Superior temporal gyrus (tissue), 1 donor: ENCODE data around the gene NXPE4.
"Not testable (repeated sequence)": the region's sequence is repeated elsewhere in the genome, so short reads cannot be mapped to it uniquely, and the experiment has no call there.

ENCODE experiments used
- DNase-seq: peaks from one replicate; pipeline ENCODE4 v3.0.0-alpha.2; 2016; ENCODE audit errors: extremely low spot score

NXPE4 gene

DNA sequence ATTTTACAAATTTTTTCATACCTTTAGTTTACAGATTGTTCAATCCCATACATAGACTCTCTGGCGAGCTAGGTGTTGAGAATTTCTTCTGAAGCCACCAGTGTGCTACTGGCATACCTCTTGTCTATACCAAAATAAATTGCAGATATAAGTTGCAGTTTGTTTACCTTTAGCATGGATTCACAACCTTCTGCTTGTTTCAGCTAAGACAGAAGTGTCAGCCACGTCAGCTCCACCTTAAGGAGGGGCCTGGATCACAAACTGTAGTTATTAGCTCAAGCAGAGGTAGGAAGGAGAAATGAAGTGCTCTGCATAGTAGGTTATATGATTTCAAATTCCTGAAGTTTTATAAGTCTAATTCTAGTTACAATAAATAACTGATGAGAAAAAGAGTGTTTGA is at the start of gene NXPE4:
NXPE4 (minus strand) TSS at position 216 of the 400 bp plus-strand sequence. CDS start 1,027 bp downstream, outside the sequence.
- no peak for DNase-seq

DNA sequence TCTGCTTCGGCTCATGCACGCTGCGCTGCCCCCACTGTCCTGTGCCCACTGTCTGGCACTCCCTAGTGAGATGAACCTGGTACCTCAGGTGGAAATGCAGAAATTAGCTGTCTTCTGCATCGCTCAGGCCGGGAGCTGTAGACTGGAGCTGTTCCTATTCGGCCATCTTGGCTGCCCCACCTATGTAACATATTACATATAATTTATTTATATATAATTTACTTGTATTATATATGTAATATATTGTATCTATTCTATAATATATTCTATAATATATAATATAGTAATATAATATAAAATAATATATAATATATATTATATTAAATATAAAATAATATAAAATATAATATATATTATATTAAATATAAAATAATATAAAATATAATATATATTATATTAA is 43.9 kb upstream of the NXPE4 start:
- DNase-seq = not testable (repeated sequence)

DNA sequence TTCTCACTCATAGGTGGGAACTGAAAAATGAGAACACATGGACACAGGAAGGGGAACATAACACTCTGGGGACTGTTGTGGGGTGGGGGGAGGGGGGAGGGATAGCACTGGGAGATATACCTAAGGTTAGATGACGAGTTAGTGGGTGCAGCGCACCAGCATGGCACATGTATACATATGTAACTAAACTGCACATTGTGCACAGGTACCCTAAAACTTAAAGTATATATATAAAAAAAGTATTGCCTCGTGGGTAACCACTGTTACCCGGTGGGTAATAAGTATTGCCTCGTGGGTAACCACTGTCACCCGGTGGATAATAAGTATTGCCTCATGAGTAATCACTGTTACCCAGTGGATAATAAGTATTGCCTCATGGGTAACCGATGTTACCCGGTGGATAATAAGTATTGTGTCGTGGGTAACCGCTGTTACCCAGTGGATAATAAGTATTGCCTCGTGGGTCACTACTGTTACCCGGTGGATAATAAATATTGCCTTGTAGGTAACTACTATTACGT is 35.9 kb upstream of the NXPE4 start:
- not testable (repeated sequence) for DNase-seq

DNA sequence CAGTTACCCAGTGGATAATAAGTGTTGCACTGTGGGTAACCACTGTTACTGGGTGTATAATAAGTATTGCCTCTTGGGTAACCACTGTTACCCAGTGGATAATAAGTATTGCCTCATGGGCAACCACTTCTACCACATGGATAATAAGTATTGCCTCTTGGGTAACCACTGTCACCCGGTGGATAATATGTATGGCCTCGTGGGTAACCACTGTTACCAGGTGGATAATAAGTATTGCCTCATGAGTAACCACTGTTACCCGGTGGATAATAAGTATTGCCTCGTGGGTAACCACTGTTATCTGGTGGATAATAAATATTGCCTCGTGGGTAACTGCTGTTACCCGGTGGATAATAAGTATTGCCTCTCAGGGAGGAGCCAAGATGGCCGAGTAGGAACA is 29.7 kb upstream of the NXPE4 start:
- no peak for DNase-seq

DNA sequence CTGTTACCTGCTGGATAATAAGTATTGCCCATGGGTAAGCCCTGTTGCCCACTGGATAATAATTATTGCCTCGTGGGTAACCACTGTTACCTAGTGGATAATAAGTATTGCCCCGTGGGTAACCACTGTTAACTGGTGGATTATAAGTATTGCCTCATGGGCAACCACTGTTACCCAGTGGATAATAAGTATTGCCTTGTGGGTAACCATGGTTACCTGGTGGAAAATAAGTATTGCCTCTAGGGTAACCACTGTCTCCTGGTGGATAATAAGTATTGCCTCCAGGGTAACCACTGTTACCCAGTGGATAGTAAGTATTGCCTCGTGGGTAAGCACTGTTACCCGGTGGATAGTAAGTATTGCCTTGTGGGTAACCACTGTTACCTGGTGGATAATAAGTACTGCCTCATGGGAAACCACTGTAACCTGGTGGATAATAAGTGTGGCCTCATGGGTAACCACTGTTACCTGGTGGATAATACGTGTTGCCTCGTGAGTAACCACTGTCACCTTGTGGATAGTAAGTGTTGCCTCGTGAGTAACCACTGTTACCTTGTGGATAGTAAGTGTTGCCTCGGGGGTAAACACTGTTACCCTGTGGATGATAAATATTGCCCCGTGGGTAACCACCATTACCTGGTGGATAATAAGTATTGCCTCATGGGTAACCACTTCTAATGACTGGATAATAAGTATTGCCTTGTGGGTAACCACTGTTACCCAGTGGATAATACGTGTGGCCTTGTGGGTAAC is 29.0 kb upstream of the NXPE4 start:
- no peak for DNase-seq

DNA sequence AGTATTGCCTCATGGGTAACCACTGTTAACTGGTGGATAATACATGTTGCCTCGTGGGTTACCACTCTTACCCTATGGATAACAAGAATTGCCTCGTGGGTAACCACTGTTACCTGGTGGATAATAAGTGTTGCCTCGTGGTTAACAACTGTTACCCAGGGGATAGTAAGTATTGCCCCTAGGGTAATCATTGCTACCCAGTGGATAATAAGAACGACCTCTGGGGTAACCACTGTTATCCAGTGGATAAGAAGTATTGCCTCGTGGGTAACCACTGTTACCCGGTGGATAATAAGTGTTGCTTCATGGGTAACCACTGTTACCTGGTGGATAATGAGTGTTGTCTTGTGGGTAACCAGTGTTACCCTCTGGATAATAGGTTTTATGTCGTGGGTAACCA is 28.1 kb upstream of the NXPE4 start:
- no peak for DNase-seq

DNA sequence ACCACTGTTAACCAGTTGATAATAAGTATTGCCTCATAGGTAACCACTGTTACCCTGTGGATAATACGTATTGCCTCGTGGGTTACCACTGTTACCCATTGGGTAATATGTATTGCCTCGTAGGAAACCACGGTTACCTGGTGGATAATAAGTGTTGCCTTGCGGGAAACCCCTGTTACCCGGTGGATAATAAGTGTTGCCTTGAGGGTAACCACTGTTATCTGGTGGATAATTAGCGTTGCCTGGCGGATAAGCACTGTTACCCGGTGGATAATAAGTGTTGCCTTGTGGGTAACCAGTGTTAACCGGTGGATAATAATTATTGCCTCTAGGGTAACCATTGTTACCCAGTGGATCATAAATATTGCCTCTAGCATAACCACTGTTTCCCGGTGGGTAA is 27.3 kb upstream of the NXPE4 start:
- DNase-seq = no peak

DNA sequence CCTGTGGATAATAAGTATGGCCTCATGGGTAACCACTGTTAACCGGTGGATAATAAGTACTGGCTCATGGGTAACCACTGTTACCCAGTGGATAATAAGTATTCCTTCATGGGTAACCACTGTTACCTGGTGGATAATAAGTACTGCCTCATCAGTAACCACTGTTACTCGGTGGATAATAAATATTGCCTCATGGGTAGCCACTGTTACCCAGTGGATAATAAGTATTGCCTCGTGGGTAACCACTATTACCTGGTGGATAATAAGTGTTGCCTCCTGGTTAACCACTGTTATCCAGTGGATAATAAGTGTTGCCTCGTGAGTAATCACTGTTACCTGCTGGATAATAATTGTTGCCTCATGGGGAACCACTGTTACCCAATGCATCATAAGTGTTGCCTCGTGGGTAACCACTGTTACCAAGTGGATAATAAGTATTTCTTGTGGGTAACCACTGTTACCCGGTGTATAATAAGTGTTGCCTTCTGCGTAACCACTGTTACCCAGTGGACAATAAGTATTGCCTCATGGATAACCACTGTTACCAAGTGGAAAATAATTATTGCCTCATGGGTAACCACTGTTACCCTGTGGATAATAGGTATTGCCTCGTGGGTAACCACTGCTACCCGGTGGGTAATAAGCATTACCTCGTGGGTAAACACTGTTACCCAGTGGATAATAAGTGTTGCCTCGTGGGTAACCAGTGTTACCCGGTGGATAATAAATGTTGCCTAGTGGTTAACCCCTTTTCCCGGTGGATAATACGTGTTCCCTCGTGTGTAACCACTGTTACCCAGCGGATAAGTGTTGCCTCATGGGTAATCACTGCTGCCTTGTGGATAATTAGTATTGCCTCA is 26.6 kb upstream of the NXPE4 start:
- no peak for DNase-seq

DNA sequence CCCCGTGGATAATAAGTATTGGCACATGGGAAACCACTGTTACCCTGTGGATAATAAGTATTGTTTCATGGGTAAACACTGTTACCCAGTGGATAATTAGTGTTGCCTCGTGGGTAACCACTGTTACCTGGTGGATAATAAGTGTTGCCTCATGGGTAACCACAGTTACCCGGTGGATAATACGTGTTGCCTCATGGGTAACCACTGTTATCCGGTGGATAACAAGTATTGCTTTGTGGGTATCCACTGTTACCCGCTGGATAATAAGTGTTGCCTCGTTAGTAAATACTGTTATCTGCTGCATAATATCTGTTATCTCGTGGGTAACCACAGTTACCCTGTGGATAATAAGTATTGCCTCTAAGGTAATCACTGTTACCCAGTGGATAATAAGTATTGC is 25.5 kb upstream of the NXPE4 start:
- DNase-seq = no peak

DNA sequence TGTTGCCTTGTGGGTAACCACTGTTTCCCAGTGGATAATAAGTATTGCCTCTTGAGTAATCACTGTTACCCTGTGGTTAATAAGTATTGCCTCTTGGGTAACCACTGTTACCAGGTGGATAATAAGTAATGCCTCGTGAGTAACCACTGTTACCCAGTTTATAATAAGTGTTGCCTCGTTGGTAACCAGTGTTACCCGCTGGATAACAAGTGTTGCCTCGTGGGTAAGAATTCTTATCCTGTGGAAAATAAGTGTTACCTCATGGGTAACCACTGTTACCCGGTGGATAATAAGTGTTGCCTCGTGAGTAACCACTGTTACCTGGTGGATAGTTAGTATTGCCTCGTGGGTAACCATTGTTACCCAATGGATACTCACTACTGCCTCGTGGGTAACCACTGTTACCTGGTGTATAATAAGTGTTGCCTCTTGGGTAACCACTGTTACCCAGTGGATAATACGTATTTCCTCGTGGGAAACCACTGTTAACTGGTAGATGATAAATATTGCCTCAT is 24.1 kb upstream of the NXPE4 start:
- DNase-seq = no peak

DNA sequence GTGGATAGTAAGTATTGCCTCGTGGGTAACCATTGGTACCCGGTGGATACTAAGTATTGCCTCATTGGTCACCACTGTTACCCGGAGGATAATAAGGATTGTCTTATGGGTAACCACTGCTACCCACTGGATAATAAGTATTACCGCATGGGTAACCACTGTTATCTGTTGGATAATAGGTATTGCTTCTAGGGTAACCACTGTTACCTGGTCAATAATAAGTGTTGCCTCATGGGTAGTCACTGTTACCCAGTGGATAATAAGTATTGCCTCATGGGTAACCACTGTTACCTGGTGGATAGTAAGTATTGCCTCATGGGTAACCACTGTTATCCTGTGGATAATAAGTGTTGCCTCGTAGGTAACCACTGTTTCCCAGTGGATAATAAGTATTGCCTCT is 22.6 kb upstream of the NXPE4 start:
- DNase-seq = no peak

GRCh38 chr11:114617157-114618124 is 21.9 kb upstream of the NXPE4 start:
- no peak for DNase-seq

- no peak for DNase-seq
Measured at GRCh38 chr11:114616516-114616915, 20.9 kb upstream of the NXPE4 start.

- no peak for DNase-seq
Measured at GRCh38 chr11:114615448-114616361, 20.1 kb upstream of the NXPE4 start.

- no peak for DNase-seq
Measured at GRCh38 chr11:114614127-114614720, 18.6 kb upstream of the NXPE4 start.

GRCh38 chr11:114613094-114613493 is 17.5 kb upstream of the NXPE4 start:
- not testable (repeated sequence) for DNase-seq

GRCh38 chr11:114612686-114613085 is 17.1 kb upstream of the NXPE4 start:
- DNase-seq = no peak

DNA sequence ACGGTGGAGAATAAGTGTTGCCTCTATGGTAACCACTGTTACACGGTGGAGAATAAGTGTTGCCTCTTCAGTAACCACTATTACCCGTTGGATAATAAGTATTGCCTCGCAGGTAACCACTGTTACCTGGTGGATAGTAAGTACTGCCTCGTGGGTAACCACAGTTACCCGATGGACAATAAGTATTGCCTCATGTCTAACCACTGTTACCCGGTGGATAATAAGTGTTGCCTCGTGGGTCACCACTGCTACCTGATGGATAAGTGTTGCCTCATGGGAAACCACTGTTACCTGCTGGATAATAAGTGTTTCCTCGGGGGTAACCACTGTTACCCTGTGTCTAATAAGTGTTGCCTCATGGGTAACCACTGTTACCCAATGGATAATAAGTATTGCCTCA is 16.6 kb upstream of the NXPE4 start:
- not testable (repeated sequence) for DNase-seq

DNA sequence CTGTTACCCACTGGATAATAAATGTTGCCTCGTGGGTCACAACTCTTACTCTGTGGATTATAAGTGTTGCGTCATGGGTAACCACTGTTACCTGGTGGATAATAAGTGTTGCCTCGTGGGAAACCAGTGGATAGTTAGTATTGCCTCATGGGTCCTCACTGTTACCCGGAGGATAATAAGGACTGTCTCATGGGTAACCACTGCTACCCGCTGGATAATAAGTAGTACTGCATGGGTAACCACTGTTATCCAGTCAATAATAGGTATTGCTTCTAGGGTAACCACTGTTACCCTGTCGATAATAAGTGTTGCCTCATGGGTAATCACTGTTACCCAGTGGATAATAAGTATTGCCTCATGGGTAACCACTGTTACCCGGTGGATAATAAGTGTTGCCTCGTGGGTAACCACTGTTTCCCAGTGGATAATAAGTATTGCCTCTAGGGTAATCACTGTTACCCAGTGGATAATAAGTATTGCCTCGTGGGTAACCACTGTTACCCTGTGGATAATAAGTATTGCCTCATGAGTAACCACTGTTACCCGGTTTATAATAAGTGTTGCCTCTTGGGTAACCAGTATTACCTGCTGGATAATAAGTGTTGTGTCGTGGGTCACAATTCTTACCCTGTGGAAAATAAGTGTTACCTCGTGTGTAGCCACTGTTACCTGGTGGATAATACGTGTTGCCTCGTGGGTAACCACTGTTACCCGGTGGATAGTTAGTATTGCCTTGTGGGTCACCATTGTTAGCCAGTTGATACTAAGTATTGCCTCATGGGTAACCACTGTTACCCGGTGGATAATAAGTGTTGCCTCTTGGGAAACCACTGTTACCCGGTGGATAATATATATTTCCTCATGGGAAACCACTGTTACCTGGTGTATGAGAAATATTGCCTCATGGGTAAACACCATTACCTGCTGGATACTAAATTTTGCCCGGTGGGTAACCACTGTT is 15.7 kb upstream of the NXPE4 start:
- DNase-seq = no peak
